OCI-LY1 (cell line): ENCODE measurements around the gene CNTNAP4.

Experiments
- H2AFZ ChIP-seq: fragments of 200-600 bp; sonication (generic), shearing (Covaris generic); 2 replicates; pipeline ENCODE4 v1.6.0; 2014; ENCODE audit warnings: antibody characterized with exemption, mild to moderate bottlenecking, low read length
- H3F3A ChIP-seq: fragments of 200-600 bp; sonication (generic), shearing (Covaris generic); 2 replicates; pipeline ENCODE4 v1.6.0; 2014; ENCODE audit warnings: mild to moderate bottlenecking, antibody characterized with exemption, low read length, moderate library complexity; ENCODE audit not compliant: insufficient read depth
- H3K27ac ChIP-seq: fragments of 200-600 bp; sonication (generic); 2 replicates; pipeline ENCODE4 v1.5.1; 2014; ENCODE audit warnings: low read length, mixed run types, mild to moderate bottlenecking, low read depth; ENCODE audit not compliant: poor library complexity, severe bottlenecking
- H3K27me3 ChIP-seq: fragments of 200-600 bp; sonication (generic); 2 replicates; pipeline ENCODE4 v1.6.0; 2014; ENCODE audit warnings: antibody characterized with exemption, mild to moderate bottlenecking, low read length, moderate library complexity; ENCODE audit not compliant: insufficient read depth
- H3K36me3 ChIP-seq: fragments of 200-600 bp; sonication (generic); 2 replicates; pipeline ENCODE4 v1.6.1; 2014; ENCODE audit warnings: mild to moderate bottlenecking, antibody characterized with exemption, low read length, moderate library complexity, mixed read lengths; ENCODE audit not compliant: insufficient read depth
- H3K4me1 ChIP-seq: fragments of 200-600 bp; sonication (generic); 2 replicates; pipeline ENCODE4 v1.5.1; 2014; ENCODE audit warnings: mild to moderate bottlenecking, low read length, moderate library complexity; ENCODE audit not compliant: insufficient read depth, severe bottlenecking
- H3K4me2 ChIP-seq: fragments of 200-600 bp; sonication (generic), shearing (Covaris generic); 2 replicates; pipeline ENCODE4 v1.6.1; 2014; ENCODE audit warnings: low read length
- H3K4me3 ChIP-seq: fragments of 200-600 bp; sonication (generic); 2 replicates; pipeline ENCODE4 v1.5.1; 2014; ENCODE audit warnings: low read length, low read depth, mild to moderate bottlenecking, mixed read lengths; ENCODE audit not compliant: poor library complexity, severe bottlenecking
- H3K79me2 ChIP-seq: fragments of 200-600 bp; shearing (Covaris generic); 2 replicates; pipeline ENCODE4 v1.6.1; 2016; ENCODE audit warnings: mixed run types, low read length, mixed read lengths; ENCODE audit not compliant: insufficient read depth
- H3K9ac ChIP-seq: fragments of 200-600 bp; sonication (generic), shearing (Covaris generic); 2 replicates; pipeline ENCODE4 v1.6.1; 2014; ENCODE audit warnings: mild to moderate bottlenecking, low read length, mixed read lengths
- H3K9me2 ChIP-seq: fragments of 200-600 bp; sonication (generic), shearing (Covaris generic); 2 replicates; pipeline ENCODE4 v1.6.1; 2014; ENCODE audit warnings: low read depth, mild to moderate bottlenecking, low read length, mixed read lengths
- H3K9me3 ChIP-seq: fragments of 200-600 bp; shearing (Covaris generic); 2 replicates; pipeline ENCODE4 v1.6.1; 2014; ENCODE audit warnings: low read length, mixed read lengths
- H4K20me1 ChIP-seq: fragments of 200-600 bp; sonication (generic), shearing (Covaris generic); 2 replicates; pipeline ENCODE4 v1.6.0; 2016; ENCODE audit warnings: mild to moderate bottlenecking, low read length; ENCODE audit not compliant: insufficient read depth
- EZH2 ChIP-seq: fragments of 200-600 bp; sonication (generic), shearing (Covaris generic); IDR thresholded peaks from 2 replicates; pipeline ENCODE4 v1.8.0; 2017; ENCODE audit warnings: borderline replicate concordance, mixed run types, mild to moderate bottlenecking, antibody characterized with exemption, low read length, moderate library complexity, mixed read lengths
- TF ChIP-seq, protein P1 (sequence below): fragments of 200-600 bp; sonication (generic), shearing (Covaris generic); IDR thresholded peaks from 2 replicates; pipeline ENCODE4 v1.5.1; 2017; ENCODE audit warnings: mild to moderate bottlenecking, antibody characterized with exemption, low read length, moderate library complexity, mixed read lengths

CNTNAP4 gene

GRCh38 chr16:76265434-76266045 is 11.7 kb upstream of the CNTNAP4 start:
- Histone ChIP-seq H2AFZ (no peak overlapping the region), H3K27ac (no peak overlapping the region), H3K4me2 (no peak overlapping the region)

DNA sequence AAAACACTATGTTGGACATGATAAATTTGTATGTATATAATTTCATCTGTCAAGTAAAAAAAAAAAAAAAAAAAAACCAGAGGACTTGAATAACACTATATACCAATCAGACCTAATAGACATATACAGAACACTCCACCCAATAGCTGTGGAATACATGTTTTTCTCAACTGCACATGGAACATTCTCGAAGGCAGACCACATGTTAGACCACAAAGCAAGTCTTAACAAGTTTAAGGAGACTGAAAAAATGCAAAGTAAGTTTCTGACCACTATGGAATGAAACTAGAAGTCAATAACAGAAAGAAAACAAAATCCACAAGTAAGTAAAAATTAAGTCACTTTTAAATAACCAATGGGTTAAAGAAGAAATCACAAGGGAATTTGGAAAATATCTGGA is 8.4 kb upstream of the CNTNAP4 start:
- Histone ChIP-seq H3K4me2 (no peak overlapping the region), H3K9me2 (no peaks in the 10 kb centered on the region), H2AFZ (no peak overlapping the region)

More at GRCh38 chr16:76265434-76266045, 11.7 kb upstream of the CNTNAP4 start:
- no peaks in the 10 kb centered on the region for H3K4me1 ChIP-seq
- no peak overlapping the region for H3K9ac ChIP-seq
- H4K20me1 ChIP-seq, result no peaks in the 10 kb centered on the region
- no peaks in the 10 kb centered on the region for H3F3A ChIP-seq
- no peaks in the 10 kb centered on the region for H3K9me2 ChIP-seq
- no peaks in the 10 kb centered on the region for H3K79me2 ChIP-seq
- H3K27me3 ChIP-seq, result no peaks in the 10 kb centered on the region
- no peak overlapping the region for H3K4me3 ChIP-seq
- no peak for TF ChIP-seq EZH2
- TF ChIP-seq, protein P1, sequence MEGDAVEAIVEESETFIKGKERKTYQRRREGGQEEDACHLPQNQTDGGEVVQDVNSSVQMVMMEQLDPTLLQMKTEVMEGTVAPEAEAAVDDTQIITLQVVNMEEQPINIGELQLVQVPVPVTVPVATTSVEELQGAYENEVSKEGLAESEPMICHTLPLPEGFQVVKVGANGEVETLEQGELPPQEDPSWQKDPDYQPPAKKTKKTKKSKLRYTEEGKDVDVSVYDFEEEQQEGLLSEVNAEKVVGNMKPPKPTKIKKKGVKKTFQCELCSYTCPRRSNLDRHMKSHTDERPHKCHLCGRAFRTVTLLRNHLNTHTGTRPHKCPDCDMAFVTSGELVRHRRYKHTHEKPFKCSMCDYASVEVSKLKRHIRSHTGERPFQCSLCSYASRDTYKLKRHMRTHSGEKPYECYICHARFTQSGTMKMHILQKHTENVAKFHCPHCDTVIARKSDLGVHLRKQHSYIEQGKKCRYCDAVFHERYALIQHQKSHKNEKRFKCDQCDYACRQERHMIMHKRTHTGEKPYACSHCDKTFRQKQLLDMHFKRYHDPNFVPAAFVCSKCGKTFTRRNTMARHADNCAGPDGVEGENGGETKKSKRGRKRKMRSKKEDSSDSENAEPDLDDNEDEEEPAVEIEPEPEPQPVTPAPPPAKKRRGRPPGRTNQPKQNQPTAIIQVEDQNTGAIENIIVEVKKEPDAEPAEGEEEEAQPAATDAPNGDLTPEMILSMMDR, result peak; percentile 62
- H3K9me3 ChIP-seq, result no peaks in the 10 kb centered on the region
- no peaks in the 10 kb centered on the region for H3K36me3 ChIP-seq

DNA sequence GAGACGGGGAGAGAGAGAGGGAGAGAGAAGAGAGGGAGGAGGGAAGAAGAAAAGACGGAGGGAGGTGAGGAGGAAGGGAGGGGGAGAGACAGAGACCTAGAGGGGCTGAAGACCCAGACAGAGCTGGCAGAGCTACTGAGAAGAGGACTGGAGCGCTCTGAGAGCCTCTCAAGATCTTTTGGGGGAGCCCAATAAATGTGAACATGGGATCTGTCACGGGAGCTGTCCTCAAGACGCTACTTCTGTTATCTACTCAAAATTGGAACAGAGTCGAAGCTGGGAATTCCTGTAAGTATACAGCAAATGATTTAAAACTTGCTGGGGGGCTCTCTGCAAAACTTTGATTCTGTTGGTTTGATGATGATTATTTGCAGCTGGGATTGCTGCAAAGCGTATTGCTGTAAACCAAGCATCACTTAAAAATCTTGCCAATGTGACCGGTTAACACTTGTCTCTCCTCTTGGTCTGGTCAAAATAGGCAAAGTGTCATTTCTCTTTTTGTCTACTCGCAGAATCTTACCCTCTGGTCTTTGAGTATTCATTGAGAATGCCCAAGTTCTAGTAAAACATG is 344 bp downstream of the CNTNAP4 start:
- H3K4me3 ChIP-seq, result no peak overlapping the region
- no peaks in the 10 kb centered on the region for H3K9me3 ChIP-seq
- H3F3A ChIP-seq, result no peaks in the 10 kb centered on the region
- no peak overlapping the region for H3K27ac ChIP-seq
- H3K36me3 ChIP-seq, result no peaks in the 10 kb centered on the region
- no peak overlapping the region for H3K4me2 ChIP-seq
- no peaks in the 10 kb centered on the region for H3K27me3 ChIP-seq
- H3K9ac ChIP-seq, result no peak overlapping the region
- no peaks in the 10 kb centered on the region for H4K20me1 ChIP-seq
- no peaks in the 10 kb centered on the region for H3K9me2 ChIP-seq
- no peaks in the 10 kb centered on the region for H3K4me1 ChIP-seq
- H2AFZ ChIP-seq, result no peak overlapping the region
- no peak for TF ChIP-seq EZH2
- TF ChIP-seq, protein P1, result no peak
- H3K79me2 ChIP-seq, result no peaks in the 10 kb centered on the region

More for the DNA sequence above, 8.4 kb upstream of the CNTNAP4 start:
- Histone ChIP-seq H3K9me3 (no peaks in the 10 kb centered on the region), H3K4me3 (no peak overlapping the region), H3K4me1 (no peaks in the 10 kb centered on the region), H3K27ac (no peak overlapping the region), H3F3A (no peaks in the 10 kb centered on the region), H3K36me3 (no peaks in the 10 kb centered on the region), H4K20me1 (no peaks in the 10 kb centered on the region), H3K79me2 (no peaks in the 10 kb centered on the region), H3K27me3 (no peaks in the 10 kb centered on the region), H3K9ac (no peak overlapping the region)
- TF ChIP-seq EZH2, result no peak
- TF ChIP-seq, protein P1, result no peak
